GM12891 (cell line): ENCODE data around the gene NDUFS7.

Source experiments
- PAX5 ChIP-seq: IDR thresholded peaks from 2 replicates; pipeline ENCODE4 v1.6.1; 2011; ENCODE audit warnings: low read length, moderate library complexity, mild to moderate bottlenecking; ENCODE audit not compliant: insufficient read depth, severe bottlenecking
- POLR2A ChIP-seq: IDR thresholded peaks from 2 replicates; pipeline ENCODE4 v1.6.1; 2011; ENCODE audit warnings: low read depth, low read length, control low read depth
- POLR2AphosphoS5 ChIP-seq: IDR thresholded peaks from 2 replicates; pipeline ENCODE4 v1.6.1; 2011; ENCODE audit warnings: low read depth, low read length, control low read depth
- POU2F2 ChIP-seq: IDR thresholded peaks from 2 replicates; pipeline ENCODE4 v1.6.1; 2011; ENCODE audit warnings: low read depth, mild to moderate bottlenecking, control low read depth, low read length, moderate library complexity
- SPI1 ChIP-seq: IDR thresholded peaks from 2 replicates; pipeline ENCODE4 v1.6.1; 2011; ENCODE audit warnings: low read depth, low read length, control low read depth
- TAF1 ChIP-seq: IDR thresholded peaks from 2 replicates; pipeline ENCODE4 v1.6.1; 2011; ENCODE audit warnings: low read depth, low read length, control low read depth

DNA sequence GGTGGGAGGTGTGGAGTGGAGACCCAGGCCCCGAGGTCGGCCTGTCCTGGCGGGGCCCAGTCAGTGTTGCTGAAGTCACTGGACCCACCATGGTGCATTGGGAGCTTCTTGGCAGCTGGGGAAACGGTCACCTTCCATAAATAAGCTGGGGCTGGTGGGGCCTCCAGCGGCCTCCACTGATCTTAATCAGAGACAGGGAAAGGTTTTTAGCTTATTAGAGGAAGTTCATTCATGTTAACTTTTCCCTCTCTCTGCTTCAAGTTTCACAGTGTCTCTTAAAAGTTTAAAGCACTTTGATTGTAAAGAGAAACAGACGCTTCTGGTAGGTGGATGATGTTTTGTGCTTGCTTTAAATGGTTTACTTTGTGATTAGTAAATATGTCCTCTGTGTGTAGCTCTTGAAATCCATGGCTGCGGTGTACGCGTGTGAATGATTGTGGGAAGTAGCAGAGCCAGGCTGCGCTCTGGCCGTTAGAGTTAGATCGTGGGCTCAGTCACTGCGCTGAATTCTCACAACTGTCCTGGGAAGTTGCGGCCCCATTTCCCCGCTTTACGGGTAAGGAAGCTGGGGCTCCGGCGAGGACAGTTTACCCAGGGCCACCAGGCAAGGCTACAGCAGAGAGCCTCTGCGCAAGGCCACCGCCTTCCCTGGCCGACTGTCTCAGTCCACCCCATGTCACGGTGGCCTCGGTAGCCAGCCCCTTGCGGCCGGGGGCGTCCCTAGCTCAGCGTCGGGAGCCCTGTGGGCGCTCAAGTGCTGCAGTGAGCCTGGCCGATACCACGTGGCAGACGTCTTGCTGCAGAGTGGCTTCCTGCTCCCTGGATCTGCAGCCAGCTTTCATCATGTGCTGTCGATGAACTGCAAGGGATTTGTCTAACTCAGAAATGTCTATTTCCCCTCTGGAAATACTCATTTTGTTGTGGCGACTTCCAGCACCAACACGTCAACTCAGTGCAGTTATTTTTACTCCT lies 16.5 kb upstream of the NDUFS7 start:
- TF ChIP-seq POLR2A (no peak), PAX5 (no peak), POLR2AphosphoS5 (no peak), POU2F2 (no peak), SPI1 (no peak), TAF1 (no peak)
